ENCODE measurements around the gene RNF169.

RNF169 gene, protein sequence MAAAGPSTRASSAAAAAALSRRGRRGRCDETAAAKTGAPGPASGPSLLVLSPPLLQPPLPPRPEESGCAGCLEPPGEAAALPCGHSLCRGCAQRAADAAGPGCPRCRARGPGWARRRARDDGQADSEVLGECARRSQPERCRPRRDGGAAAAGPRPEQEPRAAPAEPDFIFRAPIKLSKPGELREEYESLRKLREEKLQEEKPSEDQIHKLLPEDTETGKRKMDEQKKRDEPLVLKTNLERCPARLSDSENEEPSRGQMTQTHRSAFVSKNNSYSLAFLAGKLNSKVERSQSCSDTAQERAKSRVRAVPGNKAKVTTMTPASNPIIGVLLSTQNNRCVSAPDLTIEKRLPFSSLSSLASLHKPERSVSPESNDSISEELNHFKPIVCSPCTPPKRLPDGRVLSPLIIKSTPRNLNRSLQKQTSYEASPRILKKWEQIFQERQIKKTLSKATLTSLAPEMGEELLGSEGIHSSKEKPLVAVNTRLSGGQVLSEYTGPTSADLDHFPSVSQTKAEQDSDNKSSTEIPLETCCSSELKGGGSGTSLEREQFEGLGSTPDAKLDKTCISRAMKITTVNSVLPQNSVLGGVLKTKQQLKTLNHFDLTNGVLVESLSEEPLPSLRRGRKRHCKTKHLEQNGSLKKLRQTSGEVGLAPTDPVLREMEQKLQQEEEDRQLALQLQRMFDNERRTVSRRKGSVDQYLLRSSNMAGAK

DNA sequence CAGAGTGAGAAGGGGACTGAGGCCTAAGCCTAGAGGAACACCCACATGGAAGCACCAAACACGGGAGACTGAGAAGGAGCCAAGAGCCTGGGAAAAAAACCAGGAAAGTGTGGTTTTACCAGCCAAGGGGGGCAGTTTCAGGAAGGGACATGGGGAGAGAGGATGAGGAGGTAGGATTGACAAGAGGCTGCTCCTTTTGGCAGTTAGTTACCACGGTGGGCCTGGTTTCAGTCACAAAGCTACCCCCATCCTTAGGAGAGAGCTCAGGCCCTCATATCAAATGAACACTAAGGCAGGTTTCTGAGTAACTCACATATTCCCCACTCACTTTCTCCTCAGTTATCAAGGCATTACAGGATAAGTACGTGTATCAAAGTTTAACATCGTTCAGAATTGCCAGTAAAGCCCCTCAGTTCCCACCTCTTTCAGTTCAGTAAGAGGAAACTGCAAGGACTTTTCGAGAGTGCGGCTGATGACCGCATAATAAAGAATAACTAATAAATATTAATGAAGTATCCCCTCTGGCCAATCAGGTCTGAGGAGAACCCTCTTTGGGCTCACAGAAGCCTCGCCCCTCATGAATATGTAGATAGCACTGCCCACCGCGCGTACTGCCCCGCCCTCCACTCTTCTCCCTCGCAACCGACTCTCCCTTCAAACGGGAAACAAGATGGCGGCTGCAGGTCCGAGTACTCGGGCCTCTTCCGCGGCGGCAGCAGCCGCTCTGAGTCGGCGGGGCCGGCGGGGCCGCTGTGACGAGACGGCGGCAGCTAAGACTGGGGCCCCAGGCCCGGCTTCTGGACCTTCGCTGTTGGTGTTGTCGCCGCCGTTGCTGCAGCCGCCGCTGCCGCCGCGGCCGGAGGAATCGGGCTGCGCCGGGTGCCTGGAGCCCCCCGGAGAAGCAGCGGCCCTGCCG, at the start of gene RNF169:
Gene RNF169, plus strand, starts transcription at position 639 of the 916 bp plus-strand sequence. Its CDS starts 32 bp downstream, at position 671.
- DNase-seq, result peak; percentile 34 to 98 (median 90)

DNA sequence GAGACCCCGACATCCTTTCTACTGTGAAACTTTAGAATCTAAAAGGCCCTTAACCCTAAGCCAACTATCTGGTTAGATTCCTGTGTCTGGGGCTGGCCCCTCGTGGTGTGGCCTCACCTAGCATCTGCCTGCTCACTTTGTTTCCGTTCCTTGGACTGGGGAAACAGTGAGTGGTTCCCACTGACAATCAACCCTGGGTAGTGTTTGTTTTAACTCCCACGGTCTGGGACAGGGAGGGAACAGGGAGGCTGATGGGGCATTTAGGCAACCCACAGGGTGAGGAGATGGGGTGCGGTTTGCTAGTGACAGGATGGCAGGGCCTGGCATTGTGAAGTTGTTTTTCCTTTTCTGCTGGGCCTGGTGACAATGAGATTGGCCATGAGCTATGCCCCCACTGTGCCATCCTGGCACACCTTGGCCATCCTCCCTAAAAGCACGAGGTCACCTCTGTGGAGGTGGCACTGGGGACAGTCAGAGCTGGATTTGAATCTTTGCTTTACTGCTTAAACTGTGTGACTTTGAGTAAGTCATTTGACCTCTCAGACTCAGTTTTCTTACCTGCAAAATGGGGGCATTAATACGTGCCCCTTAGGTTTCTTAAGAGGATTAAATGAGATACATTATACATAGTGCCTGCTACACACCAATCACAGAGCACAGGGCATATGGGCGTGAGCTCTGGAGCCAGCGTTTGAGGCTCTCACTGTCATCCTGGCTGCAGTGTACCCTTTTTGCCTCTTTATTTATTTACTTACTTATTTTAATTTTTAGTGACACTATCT, 48.8 kb upstream of the RNF169 start:
- DNase-seq, result no peak

DNA sequence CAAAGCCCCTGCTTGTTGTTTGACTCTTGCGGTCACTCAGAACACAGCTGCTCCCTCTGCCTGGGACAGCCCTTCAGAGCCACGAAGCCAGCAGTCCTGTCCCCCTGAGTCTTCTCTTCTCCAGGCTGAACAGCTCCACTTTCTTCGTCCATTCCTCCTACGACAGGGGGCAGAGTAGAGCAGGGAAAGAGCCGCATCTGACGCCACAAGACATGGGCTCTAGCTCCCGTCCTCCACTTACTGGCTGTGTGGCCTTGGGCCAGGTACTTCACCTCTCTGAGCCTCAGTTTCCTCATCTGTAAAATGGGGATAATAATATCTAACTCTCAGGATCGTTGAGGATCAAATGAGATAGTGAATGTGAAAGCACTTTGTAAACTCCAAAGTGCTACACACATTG, 47.3 kb upstream of the RNF169 start:
- no peak for DNase-seq

DNA sequence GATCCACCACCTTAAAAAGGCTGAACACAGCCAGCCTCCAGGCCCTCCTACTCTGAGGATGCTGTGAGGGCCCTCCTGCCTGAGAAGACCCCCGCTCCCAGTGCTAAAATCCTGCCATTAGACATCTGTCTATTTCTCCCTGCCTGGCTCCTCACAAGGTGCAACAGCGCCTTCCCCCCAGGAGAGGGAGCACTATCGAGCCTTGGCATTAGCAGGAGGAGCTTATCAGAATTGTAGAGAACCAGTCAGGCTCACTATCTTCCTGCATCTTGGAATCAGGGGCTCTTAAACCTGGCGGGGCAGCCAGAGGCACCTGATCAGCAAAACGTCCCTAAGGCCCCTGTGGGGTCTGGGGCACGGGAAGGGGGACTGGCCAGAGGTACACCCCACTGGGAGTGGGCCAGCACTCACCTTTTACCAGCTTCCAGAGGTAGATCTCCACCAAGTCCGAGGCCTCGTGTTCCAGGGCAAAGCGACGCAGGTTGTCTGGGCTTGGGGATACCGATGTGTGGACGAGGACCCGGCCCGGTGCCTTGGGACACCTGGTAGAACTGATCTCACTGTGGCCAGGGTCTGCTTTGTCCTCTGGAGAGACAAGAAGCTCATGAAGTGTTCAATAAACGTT, 46.2 kb upstream of the RNF169 start:
- peak in 47 of 58 donors; percentile 2 to 68 (median 33) for DNase-seq

DNA sequence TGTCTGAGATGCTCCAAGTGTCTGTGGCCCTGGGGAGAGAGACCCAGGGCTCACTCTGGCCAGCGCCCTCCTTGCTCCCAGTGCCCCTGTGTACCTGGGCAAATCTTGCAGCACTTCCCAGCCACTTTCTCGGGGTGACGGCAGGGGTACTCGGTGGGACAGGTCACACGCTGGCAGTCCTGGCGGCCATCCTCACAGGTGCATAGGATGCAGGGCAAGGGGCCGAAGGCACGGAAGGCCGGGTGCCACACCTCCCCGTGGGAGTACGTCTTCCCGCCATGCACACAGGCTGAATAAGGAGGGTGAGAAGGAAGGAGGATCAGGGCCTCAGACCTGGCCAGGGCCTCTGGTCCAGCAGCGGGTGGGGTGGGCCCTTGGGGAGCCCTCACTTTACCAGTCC, 45.4 kb upstream of the RNF169 start:
- DNase-seq, result no peak

DNA sequence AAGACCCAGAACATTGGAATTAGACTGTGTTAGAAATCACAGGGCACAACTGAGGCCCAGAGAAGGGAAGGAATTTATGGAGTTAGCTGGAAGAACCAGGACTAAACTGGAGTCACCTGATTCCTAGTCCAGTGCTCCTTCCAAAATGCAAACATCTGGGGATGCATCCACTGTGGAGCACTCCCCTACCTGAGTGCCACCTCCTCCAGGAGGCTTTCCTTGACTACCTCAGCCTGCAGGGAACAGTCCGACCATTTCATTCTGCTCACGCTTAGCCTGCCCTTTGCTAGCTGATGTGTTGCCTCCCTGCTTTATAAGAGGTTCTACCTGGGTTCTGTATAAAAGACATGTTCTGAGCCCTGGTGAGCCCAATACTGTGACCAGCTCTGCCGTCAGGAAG, 41.5 kb upstream of the RNF169 start:
- no peak for DNase-seq

DNA sequence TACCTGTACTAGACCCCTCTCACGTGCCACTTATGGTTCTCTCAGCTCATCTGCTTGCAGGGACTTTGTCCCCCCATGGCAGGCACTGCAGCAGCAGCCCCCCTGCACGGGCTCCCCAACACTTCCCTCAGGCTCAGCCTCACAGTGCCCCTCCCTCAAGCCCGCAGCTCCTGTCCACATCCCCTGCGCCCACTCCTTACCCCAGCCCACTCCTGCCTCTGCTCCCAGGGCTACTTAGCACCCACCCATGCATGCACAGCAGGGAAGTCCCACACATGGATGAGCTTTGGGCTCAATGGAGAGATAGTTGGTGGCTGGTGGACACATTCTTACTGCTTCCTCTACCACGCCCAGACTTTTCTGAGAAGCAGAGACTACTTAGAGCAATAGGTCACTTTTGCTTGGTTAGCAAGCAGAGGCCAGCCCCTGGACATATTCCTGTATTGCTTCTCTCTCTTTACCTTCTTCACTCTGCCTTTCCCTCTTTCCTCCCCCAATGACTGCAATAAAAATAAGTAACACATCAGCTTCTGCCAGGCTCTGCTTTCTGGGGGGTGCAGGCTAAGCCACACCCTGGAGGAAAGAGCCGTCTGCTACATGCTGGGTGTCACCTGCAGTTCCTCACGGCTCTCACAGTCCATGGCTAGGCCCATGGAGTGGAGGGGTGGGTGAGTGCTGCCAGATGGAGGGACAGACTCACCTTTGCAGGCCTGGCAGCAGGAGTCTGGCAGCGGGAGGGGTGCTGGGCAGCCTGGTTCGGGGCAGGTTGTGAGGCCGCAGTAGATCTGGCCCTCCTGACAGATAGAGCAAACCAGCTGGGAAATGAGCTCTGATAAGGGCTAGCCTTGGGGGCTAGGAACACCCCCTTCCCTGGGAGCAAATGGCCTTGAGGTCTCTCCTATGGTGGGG, 40.8 kb upstream of the RNF169 start:
- DNase-seq, result no peak

DNA sequence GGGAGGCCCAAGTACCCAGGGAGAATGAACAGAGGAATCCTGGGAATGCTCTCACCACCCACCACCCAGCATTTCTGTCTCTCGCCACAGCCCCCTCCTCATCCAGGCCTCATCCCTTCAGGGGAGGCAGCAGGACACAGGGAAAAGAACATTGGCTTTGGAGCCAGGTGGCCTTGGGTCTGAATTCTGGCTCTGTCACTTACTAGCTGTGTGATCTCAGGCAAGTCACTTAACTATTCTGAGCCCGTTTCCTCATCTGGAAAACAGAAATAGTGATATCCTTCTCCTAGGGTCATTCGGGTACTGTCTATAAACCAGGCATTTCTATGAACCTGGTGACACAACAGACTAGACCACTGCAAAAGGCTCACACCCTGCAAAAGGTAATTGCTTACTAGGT, 39.5 kb upstream of the RNF169 start:
- no peak for DNase-seq

DNA sequence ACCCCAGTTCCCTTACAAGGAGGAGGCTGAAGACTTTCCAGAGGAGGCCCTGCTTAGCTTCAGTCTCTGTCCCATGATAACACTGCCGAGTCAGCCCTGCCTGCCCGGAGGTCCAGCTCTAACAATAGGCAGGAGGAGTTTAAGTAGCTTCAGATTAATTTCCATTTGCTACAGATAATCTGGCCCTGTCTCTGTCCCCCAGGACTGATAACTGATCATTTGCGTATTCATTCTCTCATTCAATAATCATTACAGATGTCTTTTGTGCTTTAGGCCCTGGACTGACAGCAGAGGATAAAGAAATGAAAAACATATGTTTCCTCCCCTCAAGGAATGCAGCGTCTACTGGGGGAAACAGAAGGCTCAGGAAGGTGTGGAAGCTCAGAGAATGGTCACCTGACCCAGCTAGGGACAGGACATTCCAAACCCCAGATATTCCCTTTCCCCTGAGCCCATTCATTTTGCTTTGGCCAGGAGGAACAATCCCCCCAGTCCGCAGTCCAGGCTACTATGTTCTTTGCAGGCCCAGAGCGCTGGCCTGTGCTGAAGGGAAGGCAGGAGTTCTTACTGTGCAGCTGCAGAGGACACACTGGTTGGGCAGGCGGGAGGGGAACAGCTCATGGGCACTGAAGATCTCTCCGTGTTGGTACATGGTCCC, 38.2 kb upstream of the RNF169 start:
- DNase-seq, result no peak

DNA sequence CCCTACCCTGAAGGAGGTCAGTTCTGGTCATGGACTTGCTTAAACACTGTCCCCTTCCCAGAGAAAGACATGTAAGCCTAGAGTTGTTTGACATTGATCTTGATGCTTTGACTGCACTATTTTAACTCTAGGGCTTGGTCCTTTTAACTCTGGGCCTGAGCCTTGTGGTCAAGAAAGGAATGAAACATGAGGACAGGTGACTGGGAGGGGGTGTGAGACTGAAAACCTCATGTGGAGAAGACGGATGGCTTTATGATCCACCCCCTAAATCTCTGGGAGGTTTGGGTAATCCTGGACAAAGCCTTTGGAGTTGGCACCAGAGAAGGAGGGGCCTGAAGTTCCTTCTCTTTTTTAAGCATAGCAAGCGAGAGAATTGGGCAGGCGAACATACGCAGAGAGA, 35.0 kb upstream of the RNF169 start:
- DNase-seq, result no peak

DNA sequence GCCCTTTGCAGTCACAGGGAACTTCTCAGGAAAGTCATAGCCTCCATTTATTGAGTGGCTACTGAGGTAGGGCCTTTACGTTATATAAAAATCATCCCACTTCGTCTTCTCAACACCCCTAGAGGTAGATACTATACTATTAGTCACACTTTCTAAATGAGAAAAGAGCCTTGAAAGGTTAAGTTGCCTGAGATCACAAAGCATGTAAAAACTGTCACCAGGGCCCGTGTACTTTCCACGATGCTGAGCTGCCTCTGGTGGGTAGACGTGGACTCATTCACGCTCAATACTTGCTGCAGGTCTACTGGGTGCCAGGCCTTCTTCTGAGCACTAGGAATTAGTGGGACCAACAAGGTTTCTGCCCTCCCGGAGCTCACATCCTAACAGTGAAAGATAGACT, 33.7 kb upstream of the RNF169 start:
- no peak for DNase-seq

DNA sequence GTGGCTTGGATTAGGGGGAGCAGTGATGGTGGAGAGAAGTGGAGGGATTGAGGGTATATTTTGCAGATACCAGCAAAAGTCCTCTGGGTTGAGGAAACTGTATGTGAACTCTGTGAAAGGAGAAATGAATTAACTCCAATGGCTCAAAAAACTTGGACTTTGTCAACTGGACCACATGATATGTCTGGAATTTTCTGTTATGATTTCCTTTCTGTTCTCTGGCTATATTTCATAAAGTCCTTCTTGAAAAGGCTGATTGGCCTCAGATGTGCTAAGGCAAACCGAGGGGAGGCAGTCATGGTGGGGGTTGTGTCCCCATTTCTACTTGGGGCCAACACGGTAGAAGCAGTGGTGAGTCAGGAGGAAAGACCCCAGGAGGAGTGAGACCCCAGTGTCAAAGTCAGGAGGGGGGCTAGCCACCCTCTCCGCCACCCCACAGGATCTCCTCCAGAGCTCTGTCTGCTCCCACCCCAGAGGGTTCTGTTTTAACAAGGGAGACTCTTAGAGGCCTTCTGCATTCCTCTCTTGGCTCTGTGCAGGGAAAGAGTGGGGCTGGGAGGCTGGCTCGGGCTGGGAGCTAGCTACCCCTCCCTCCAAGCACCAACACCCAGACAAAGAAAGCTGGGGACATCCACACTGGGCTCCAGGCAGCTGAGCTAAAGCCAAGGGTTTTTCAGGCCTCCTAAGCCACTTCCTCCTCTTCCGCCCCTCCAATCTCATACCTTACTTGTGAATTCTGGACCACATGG, 31.3 kb upstream of the RNF169 start:
- peak in 3 of 58 donors; percentile 9 to 18 (median 13) for DNase-seq

DNA sequence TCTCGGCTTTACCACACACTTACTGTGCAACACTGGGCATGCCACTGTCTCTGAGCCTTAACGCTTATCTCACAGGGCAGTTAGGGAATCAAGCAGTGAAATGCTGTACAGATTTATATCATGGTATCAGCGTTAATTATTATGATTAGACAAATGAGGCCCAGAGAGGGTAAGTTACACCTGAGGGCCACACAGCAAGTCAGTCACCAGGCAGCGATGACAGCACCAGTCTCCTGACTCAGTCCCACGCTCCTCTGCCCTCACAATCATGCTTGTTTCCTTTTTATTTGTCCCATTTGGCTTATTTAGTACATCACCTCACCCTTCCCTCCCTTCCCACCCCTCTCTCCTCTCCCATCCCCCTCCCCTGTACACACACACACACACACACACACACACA, 29.6 kb upstream of the RNF169 start:
- DNase-seq, result no peak

DNA sequence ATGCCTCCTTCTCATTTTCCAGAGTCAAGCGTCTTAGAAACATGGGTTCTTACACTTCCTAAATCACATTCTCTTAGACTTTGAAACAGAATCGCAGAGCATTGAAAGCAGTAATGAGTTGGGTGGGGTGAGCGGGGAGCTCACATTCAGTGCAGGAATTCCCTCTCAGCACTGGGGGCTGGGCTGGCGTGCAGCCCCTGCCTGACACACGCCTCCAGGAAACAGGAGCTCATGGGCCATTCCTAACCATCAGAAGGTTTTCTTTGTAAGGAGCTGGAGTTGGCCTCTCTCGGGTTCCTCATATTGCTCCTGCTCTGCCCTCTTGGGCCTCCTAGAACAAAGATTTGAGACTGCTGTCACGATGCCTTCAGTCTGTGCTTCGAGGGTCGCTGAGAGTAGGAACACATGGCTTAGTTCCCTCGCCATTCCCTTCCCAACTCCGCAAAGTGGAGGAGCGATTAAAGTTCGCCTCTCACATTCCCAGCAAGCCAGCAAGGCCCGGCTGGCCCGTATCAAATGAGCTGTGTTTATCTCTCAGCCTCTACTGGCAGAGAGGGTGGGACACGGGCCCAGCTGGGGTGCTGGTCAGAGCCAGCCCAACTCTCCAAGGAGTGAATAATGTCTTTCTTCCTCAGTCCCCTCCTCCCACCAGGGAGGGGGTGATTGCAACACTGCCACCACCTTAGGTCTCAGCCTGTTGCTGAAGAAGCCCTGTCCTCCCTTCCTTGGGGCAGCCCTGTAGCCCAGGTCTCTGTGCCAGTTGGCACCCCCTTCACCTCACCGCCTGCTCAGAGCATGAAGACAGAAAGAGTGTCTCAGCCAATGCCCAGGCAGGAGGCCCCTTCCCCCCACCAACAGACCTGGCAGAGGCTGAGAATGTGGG, 27.8 kb upstream of the RNF169 start:
- peak in 51 of 58 donors; percentile 17 to 85 (median 62) for DNase-seq

DNA sequence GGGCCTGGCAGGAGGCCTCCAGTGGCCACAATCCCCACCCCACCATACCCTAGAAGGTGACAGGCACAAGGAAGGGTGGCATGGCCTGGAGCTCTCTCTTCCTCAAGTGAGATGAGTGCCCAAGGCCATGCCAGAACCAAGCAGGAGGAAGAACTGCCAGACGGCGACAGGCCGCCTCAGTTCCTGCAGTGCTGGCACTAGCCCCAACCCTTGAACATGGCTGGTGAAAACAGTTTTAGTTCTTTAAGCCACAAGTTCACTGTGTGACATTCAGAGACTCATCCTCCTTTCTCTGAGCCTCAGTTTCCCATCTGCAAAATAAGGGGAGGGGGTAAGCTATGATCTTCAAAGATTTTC, 27.2 kb upstream of the RNF169 start:
- peak in 12 of 58 donors; percentile 8 to 78 (median 56) for DNase-seq

DNA sequence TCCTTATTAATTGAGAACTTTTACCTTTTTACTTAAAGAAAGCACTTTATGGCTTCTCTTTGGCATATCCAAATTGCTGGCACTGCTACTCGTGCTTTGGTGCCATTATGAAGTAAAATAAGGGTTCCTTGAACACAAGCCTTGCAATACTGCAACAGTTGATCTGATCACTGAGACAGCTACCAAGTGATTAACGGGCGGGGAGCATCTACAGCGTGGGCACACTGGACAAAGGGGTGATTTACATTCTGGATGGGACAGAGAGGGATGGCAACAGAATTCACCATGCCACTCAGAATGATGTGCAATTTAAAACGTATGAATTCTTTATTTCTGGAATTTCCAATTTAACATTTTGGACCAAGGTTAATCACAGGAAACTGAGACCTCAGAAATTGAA, 25.1 kb upstream of the RNF169 start:
- DNase-seq, result peak in 1 of 58 donors; percentile 6

DNA sequence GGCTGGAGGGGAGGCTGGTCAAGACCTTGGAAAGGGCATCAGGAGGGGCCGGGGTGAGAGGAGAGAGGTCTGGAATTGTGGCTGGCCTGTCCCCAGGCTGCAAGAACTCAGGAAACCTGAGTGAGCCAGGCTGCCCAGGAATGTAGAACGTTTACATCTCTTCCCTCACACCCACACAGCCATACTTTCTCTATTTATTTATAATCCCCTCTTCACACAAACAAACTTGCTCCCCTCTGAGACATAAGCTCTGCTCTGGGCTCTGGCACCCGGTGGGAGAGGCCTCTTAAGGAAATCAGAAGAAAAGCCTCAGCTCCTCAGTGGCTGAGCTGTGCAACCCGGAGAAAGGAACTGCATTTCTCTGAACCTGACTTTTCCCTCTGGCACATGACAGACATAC, 22.9 kb upstream of the RNF169 start:
- no peak for DNase-seq
